K562 (cell line): ENCODE measurements around the gene SCAMP3. TPM values are rescaled to one million over a fixed set of nuclear protein-coding genes. Genes with fewer than 3 reads are reported as not detected.

Experiments used
- GABPB1 ChIP-seq: sonication (generic); formaldehyde crosslinking; IDR thresholded peaks from 2 replicates; pipeline ENCODE4 v1.8.0; 2022; ENCODE audit warnings: mild to moderate bottlenecking, missing genetic modification reagents
- NCOA2 ChIP-seq, 2 experiments: fragments of 450-650 bp; IDR thresholded peaks; 2 replicates each; pipeline ENCODE4 v1.6.1; 2018; ENCODE audit warnings: mild to moderate bottlenecking in 2 of 2, moderate library complexity in 1 of 2; ENCODE audit not compliant: partially characterized antibody in 2 of 2
- ZNF354B ChIP-seq: fragments of 250-450 bp; sonication (Bioruptor Pico); IDR thresholded peaks from 2 replicates; pipeline ENCODE4 v1.4.0; 2020
- ZNF785 ChIP-seq: fragments of 250-450 bp; sonication (Bioruptor Pico); IDR thresholded peaks from 2 replicates; pipeline ENCODE4 v1.4.0; 2020; ENCODE audit warnings: mild to moderate bottlenecking
- polyA plus RNA-seq, 8 experiments: library from polyadenylated mRNA; depleted of rRNA in 4 of 8; stranded (reverse) in 5 of 8; unstranded in 3 of 8; fragments of >200 nt; fragmentation: Nextera tagmentation in 2 of 8; fragmentation: Illumina TruSeq in 1 of 8; extraction: Ambion mirVana in 2 of 8; extraction: Trizol in 1 of 8; gene quantifications; 2 replicates each; pipeline versions ENCODE4 v1.2.1 to v1.2.3, GENCODE V29; 2011 to 2014; ENCODE audit warnings: inconsistent platforms in 1 of 8, missing spikeins in 1 of 8
- total RNA-seq, 7 experiments: library from RNA; depleted of rRNA in 6 of 7; stranded (reverse); fragments of >200 nt in 6 of 7; fragmentation: Illumina TruSeq in 2 of 7; extraction: Trizol in 2 of 7; gene quantifications; 2 replicates each; pipeline versions ENCODE4 v1.2.1 to v1.2.3, GENCODE V29; 2011 to 2021; ENCODE audit warnings: low replicate concordance in 1 of 7
- TF ChIP-seq, protein P1 (sequence below): fragments of 450-650 bp; IDR thresholded peaks from 2 replicates; pipeline ENCODE4 v1.6.1; 2016; ENCODE audit warnings: low read depth

The SCAMP3 gene
- total and polyA plus RNA-seq, 9 of the 15 experiments (the other 6 are each of a cell fraction or from before 2014, with no cell fraction given) = 14.2 to 131 (median 86.1) TPM

DNA sequence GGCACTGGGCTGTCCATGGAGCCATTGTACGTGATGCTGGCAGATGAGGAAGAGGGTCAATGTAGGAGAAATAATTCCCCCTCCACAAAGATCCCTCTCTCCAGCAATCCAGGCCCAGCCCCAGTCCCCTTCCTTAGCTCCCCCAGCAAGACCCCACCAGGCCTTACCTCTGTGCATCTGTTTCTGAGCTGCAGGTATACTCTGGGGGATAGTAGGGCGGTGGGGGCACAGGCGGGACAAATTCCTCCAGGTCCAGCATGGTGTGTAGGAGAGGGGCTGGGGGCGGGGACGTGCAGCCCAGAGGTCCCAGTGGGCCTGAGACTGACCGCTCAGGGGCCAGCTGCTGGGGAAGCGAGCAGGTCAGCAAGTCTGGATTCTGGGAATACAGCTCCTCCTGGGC lies 10.6 kb downstream of the SCAMP3 start (continued):
- TF ChIP-seq, protein P1, sequence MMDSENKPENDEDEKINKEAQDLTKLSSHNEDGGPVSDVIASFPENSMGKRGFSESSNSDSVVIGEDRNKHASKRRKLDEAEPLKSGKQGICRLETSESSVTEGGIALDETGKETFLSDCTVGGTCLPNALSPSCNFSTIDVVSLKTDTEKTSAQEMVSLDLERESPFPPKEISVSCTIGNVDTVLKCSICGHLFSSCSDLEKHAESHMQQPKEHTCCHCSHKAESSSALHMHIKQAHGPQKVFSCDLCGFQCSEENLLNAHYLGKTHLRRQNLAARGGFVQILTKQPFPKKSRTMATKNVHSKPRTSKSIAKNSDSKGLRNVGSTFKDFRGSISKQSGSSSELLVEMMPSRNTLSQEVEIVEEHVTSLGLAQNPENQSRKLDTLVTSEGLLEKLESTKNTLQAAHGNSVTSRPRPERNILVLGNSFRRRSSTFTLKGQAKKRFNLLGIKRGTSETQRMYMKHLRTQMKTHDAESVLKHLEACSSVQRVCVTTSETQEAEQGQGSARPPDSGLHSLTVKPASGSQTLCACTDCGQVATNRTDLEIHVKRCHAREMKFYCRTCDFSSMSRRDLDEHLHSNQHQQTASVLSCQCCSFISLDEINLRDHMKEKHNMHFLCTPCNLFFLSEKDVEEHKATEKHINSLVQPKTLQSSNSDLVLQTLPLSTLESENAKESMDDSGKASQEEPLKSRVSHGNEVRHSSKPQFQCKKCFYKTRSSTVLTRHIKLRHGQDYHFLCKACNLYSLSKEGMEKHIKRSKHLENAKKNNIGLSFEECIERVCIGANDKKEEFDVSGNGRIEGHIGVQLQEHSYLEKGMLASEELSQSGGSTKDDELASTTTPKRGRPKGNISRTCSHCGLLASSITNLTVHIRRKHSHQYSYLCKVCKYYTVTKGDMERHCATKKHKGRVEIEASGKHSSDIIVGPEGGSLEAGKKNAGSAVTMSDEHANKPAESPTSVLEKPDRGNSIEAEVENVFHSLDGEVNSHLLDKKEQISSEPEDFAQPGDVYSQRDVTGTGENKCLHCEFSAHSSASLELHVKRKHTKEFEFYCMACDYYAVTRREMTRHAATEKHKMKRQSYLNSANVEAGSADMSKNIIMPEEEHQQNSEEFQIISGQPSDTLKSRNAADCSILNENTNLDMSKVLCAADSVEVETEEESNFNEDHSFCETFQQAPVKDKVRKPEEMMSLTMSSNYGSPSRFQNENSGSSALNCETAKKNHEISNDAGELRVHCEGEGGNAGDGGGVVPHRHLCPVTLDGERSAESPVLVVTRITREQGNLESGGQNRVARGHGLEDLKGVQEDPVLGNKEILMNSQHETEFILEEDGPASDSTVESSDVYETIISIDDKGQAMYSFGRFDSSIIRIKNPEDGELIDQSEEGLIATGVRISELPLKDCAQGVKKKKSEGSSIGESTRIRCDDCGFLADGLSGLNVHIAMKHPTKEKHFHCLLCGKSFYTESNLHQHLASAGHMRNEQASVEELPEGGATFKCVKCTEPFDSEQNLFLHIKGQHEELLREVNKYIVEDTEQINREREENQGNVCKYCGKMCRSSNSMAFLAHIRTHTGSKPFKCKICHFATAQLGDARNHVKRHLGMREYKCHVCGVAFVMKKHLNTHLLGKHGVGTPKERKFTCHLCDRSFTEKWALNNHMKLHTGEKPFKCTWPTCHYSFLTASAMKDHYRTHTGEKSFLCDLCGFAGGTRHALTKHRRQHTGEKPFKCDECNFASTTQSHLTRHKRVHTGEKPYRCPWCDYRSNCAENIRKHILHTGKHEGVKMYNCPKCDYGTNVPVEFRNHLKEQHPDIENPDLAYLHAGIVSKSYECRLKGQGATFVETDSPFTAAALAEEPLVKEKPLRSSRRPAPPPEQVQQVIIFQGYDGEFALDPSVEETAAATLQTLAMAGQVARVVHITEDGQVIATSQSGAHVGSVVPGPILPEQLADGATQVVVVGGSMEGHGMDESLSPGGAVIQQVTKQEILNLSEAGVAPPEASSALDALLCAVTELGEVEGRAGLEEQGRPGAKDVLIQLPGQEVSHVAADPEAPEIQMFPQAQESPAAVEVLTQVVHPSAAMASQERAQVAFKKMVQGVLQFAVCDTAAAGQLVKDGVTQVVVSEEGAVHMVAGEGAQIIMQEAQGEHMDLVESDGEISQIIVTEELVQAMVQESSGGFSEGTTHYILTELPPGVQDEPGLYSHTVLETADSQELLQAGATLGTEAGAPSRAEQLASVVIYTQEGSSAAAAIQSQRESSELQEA = no peak
- TF ChIP-seq ZNF354B (CRISPR knock-in tag) (no peak), GABPB1 (CRISPR knock-in tag) (no peak), ZNF785 (CRISPR knock-in tag) (no peak), NCOA2 (IDR thresholded peaks at IDR 0.05; ENCODE audit: partially characterized antibody in 2 of 2) (no peak)
